WERI-Rb-1 (cell line): ENCODE measurements around the gene TMCC2.

ENCODE experiments used
- DNase-seq: peaks from one replicate; pipeline ENCODE4 v3.0.0-alpha.2; 2020
- H3K27ac ChIP-seq: fragments of 250-450 bp; sonication (Bioruptor Pico); 2 replicates; pipeline ENCODE4 v1.5.1; 2020; ENCODE audit warnings: mild to moderate bottlenecking, moderate library complexity
- H3K27me3 ChIP-seq: fragments of 250-450 bp; sonication (Bioruptor Pico); 2 replicates; pipeline ENCODE4 v1.5.1; 2021; ENCODE audit warnings: mild to moderate bottlenecking, low read depth, moderate library complexity; ENCODE audit not compliant: insufficient read depth, severe bottlenecking
- H3K36me3 ChIP-seq: fragments of 250-450 bp; sonication (Bioruptor Pico); 2 replicates; pipeline ENCODE4 v1.5.1; 2020; ENCODE audit warnings: mild to moderate bottlenecking, moderate library complexity
- H3K4me3 ChIP-seq: 2 replicates; pipeline ENCODE4 v1.5.1; 2011; ENCODE audit warnings: low read depth, mild to moderate bottlenecking, control low read depth, low read length
- H3K9me3 ChIP-seq: fragments of 250-450 bp; sonication (Bioruptor Pico); 2 replicates; pipeline ENCODE4 v1.5.1; 2021; ENCODE audit warnings: mild to moderate bottlenecking, moderate library complexity; ENCODE audit not compliant: severe bottlenecking
- TF ChIP-seq, protein P1 (sequence below): IDR thresholded peaks from 2 replicates; pipeline ENCODE4 v1.5.1; 2011; ENCODE audit warnings: low read depth, mild to moderate bottlenecking, control low read depth, inconsistent platforms, low read length

TMCC2 gene

GRCh38 chr1:205260948-205261732 is 33.4 kb downstream of the TMCC2 start:
- peaks cover 38% of the 10 kb centered on the region for H3K36me3 ChIP-seq
- H3K4me3 ChIP-seq = no peak overlapping the region
- DNase-seq = peak; percentile 68
- TF ChIP-seq, protein P1, sequence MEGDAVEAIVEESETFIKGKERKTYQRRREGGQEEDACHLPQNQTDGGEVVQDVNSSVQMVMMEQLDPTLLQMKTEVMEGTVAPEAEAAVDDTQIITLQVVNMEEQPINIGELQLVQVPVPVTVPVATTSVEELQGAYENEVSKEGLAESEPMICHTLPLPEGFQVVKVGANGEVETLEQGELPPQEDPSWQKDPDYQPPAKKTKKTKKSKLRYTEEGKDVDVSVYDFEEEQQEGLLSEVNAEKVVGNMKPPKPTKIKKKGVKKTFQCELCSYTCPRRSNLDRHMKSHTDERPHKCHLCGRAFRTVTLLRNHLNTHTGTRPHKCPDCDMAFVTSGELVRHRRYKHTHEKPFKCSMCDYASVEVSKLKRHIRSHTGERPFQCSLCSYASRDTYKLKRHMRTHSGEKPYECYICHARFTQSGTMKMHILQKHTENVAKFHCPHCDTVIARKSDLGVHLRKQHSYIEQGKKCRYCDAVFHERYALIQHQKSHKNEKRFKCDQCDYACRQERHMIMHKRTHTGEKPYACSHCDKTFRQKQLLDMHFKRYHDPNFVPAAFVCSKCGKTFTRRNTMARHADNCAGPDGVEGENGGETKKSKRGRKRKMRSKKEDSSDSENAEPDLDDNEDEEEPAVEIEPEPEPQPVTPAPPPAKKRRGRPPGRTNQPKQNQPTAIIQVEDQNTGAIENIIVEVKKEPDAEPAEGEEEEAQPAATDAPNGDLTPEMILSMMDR = no peak
- no peaks in the 10 kb centered on the region for H3K9me3 ChIP-seq
- H3K27ac ChIP-seq = no peak overlapping the region
- no peaks in the 10 kb centered on the region for H3K27me3 ChIP-seq

DNA sequence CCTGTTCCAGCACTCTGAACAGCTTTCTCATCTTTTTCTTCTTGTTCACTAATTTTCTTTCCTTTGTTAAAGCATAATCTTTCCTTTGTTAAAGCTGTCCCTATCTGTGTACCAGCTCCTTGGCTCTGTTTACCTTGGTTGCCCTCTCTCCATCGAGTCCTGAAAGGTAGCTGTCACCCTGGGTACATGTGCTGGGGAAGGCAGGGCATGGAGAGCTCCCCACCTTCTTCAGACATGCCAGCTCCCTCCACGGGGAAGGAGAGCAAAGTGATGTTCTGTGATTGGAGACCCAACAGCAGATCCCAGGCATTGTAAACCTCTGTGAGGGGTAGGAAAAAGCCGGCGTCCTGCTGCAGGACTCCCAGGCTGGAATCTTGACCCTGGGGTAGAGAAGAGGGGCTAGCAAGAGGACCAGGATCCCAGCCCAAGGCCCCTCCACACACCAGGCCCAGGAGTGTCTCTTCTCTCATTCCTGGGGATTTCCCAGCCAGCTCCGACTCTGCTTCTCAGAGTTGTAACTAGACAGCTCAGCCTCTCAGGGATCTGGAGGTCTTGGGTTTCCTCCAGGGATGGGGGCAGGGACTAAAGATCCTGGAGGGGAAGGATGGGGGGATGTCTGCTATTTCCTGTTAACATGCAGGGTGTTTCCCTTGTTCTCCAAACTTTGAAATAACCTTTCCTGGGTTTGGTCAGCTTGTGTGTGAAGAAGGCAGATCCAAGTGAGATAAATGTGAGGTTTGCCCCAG is 34.4 kb downstream of the TMCC2 start:
- Histone ChIP-seq H3K4me3 (no peak overlapping the region), H3K27ac (no peak overlapping the region), H3K36me3 (peaks cover 44% of the 10 kb centered on the region), H3K27me3 (no peaks in the 10 kb centered on the region), H3K9me3 (no peaks in the 10 kb centered on the region)
- TF ChIP-seq, protein P1 = no peak
- DNase-seq = no peak

GRCh38 chr1:205262731-205263171 is 35.0 kb downstream of the TMCC2 start:
- DNase-seq = no peak
- Histone ChIP-seq H3K9me3 (no peaks in the 10 kb centered on the region), H3K27ac (no peak overlapping the region), H3K27me3 (no peaks in the 10 kb centered on the region), H3K4me3 (no peak overlapping the region), H3K36me3 (peaks cover 46% of the 10 kb centered on the region)
- TF ChIP-seq, protein P1 = no peak

GRCh38 chr1:205263580-205264190 is 35.9 kb downstream of the TMCC2 start:
- H3K4me3 ChIP-seq = no peak overlapping the region
- peaks cover 51% of the 10 kb centered on the region for H3K36me3 ChIP-seq
- H3K9me3 ChIP-seq = no peaks in the 10 kb centered on the region
- no peak overlapping the region for H3K27ac ChIP-seq
- H3K27me3 ChIP-seq = no peaks in the 10 kb centered on the region
- TF ChIP-seq, protein P1 = no peak
- no peak for DNase-seq

DNA sequence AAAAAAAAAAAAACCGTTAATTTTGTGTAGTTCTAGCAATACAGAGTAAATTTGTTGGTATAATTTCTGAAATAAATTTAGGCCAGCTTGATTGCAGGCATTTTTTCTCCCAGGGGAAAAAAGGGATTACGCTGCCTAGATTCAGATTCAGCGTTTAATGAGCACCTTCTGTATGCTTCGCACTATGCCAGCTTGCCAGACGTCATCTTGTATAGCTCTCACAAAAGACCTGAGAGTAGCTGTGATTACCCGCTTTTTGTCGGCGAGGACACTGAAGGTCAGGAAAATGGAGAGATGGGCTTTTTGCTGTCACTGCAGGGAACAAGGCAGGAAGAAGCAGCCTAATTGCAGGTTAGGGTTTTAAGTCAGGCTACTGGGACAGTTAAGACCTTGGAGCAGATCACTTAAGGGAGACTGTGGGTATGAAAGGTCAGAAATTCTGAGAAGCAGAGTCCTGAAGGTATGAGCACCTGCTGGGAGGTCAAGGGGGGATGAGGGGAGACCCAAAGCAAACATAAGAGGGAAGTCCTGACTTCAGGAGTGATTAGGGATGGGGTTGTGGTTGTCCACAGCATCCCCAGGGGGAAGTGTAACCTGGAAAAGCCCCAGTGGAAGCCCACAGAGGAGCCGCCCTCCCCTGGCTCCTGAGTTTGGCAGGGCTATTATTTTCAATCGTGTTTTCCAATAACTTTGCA is 39.0 kb downstream of the TMCC2 start:
- DNase-seq = no peak
- Histone ChIP-seq H3K27me3 (no peaks in the 10 kb centered on the region), H3K27ac (no peak overlapping the region), H3K36me3 (peaks cover 78% of the 10 kb centered on the region), H3K9me3 (no peaks in the 10 kb centered on the region), H3K4me3 (no peak overlapping the region)
- TF ChIP-seq, protein P1 = no peak
